OCI-LY3 (cell line): ENCODE measurements around the gene ABHD15.

Experiments
- CTCF ChIP-seq: fragments of 200-600, 300-600 bp; sonication (generic); IDR thresholded peaks from 2 replicates; pipeline ENCODE4 v1.5.1; 2014; ENCODE audit warnings: antibody characterized with exemption, low read length, low read depth
- EZH2phosphoT487 ChIP-seq: fragments of 200-600 bp; shearing (Covaris generic); IDR thresholded peaks from 2 replicates; pipeline ENCODE4 v1.6.1; 2018; ENCODE audit warnings: antibody characterized with exemption, mixed run types, low read depth

GRCh38 chr17:29514792-29515191, 52.0 kb downstream of the ABHD15 start:
- TF ChIP-seq CTCF (no peak), EZH2phosphoT487 (no peak)
